ENCODE data around the gene PCBP3. TPM values are rescaled to one million over a fixed set of nuclear protein-coding genes. Genes with fewer than 3 reads are reported as not detected.

The PCBP3 gene
- total RNA-seq, 4 donors from 2014 or later, result 0.99 to 7.0 (median 2.5) TPM; not detected in 1

DNA sequence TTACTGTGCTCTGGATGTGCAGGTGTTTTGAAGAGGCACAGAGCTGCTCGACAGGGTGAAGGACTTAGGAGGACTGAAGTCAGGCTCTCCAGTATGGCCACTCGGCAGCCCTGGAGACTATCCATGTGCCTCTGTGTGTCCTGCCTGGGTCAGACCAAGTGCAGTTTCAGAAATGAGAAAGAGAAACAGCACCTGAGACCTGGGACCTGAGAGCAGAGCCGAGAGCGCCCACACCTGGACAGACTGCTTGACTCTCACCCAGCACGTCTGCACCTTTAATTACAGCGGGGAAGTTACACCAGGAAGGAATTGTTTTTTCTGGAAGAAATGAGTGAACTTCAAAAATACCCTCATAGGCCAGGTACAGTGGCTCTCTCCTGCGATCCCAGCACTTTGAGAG is 278.4 kb downstream of the PCBP3 start:
- WGBS, 2 donors, result 83 to 86% methylated on average over 7 of the region's 7 CpGs
- DNase-seq (ENCODE audit: low spot score in 2 of 2), result no peak
- intact Hi-C loops (cut with DNase I; ENCODE audit: low total_unique reads), result no loop called here
- no peak overlapping the region for H3K4me3 ChIP-seq (ENCODE audit: low read depth, poor library complexity, severe bottlenecking)
- TF ChIP-seq POLR2A (IDR thresholded peaks at IDR 0.05), result no peak
- TF ChIP-seq, protein P1, sequence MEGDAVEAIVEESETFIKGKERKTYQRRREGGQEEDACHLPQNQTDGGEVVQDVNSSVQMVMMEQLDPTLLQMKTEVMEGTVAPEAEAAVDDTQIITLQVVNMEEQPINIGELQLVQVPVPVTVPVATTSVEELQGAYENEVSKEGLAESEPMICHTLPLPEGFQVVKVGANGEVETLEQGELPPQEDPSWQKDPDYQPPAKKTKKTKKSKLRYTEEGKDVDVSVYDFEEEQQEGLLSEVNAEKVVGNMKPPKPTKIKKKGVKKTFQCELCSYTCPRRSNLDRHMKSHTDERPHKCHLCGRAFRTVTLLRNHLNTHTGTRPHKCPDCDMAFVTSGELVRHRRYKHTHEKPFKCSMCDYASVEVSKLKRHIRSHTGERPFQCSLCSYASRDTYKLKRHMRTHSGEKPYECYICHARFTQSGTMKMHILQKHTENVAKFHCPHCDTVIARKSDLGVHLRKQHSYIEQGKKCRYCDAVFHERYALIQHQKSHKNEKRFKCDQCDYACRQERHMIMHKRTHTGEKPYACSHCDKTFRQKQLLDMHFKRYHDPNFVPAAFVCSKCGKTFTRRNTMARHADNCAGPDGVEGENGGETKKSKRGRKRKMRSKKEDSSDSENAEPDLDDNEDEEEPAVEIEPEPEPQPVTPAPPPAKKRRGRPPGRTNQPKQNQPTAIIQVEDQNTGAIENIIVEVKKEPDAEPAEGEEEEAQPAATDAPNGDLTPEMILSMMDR (IDR thresholded peaks at IDR 0.05), result no peak

DNA sequence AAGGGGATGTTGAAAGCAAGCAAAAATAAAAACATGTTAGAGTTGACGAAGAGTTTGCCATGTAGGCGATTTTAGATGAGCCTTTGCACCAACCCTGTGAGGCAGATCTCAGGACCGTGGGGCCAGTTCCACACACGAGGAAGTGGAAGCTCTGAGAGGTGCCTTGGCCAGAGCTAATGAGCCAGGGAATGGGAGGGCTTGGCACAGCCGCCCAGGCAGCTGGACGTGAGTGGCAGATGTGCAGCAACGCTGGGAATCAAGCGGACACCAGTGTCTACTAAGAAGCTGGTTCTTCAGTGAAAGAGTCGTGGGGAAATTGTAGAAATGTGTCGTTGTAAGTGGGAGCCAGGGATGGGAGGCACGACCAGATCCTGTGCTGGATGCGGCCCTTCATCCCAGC is 279.1 kb downstream of the PCBP3 start:
- intact Hi-C loops (cut with DNase I; ENCODE audit: low total_unique reads), result no loop called here
- WGBS, 2 donors, result 59 to 63% methylated on average over 12 of the region's 12 CpGs
- DNase-seq (ENCODE audit: low spot score in 2 of 2), result no peak
- no peak overlapping the region for H3K4me3 ChIP-seq (ENCODE audit: low read depth, poor library complexity, severe bottlenecking)
- TF ChIP-seq POLR2A (IDR thresholded peaks at IDR 0.05), result no peak
- TF ChIP-seq, protein P1 (IDR thresholded peaks at IDR 0.05), result no peak

DNA sequence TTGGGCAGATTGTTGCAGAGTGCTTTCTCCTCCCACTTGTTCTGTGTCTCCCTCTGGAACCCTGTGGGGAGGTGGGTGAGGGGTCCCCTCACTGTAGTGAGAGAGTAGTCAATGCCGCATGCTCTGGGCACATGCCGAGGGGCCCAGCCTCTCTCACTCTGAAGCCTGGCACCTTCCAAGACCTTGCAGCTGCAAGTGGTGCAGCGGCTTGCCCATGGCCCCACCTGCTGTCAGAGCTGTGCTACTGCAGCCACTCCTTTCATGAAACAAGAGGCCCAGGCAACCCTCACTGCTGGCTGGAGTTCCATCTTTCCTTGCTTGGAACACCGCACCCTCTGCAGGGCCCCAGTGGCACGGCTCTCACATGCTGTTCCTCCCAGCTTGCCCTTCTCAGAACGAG is 279.6 kb downstream of the PCBP3 start:
- TF ChIP-seq, protein P1 (IDR thresholded peaks at IDR 0.05), result peak in 1 of 3 donors; percentile 57
- TF ChIP-seq POLR2A (IDR thresholded peaks at IDR 0.05), result no peak
- no peak overlapping the region for H3K4me3 ChIP-seq (ENCODE audit: low read depth, poor library complexity, severe bottlenecking)
- intact Hi-C loops (cut with DNase I; ENCODE audit: low total_unique reads), result no loop called here
- DNase-seq (ENCODE audit: low spot score in 2 of 2), result peak; percentile 35 to 91
- WGBS, 2 donors, result 0 to 10% methylated on average over 6 of the region's 6 CpGs

DNA sequence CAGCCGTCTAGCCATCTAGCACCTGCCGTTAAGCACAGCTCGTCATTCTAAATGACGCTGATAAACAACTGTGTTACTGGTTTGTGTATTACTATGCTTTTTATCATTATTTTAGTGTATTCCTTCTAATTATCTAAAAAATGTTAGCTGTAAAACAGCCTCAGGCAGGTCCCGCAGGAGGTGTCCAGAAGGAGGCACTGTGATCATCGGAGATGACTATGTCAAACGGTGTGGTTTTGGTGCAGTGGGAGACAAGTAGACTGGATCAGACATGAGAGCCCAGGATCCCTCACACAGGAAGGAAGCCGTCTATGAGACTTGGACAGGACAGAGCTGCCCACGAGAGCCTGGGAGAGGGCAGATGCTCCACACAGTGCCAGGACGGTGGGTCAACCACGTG is 282.8 kb downstream of the PCBP3 start:
- intact Hi-C loops (cut with DNase I; ENCODE audit: low total_unique reads), result no loop called here
- WGBS, 2 donors, result 59 to 62% methylated on average over 11 of the region's 11 CpGs
- no peak for DNase-seq (ENCODE audit: low spot score in 2 of 2)
- no peak for TF ChIP-seq POLR2A (IDR thresholded peaks at IDR 0.05)
- TF ChIP-seq, protein P1 (IDR thresholded peaks at IDR 0.05), result no peak
- H3K4me3 ChIP-seq (ENCODE audit: low read depth, poor library complexity, severe bottlenecking), result no peak overlapping the region

DNA sequence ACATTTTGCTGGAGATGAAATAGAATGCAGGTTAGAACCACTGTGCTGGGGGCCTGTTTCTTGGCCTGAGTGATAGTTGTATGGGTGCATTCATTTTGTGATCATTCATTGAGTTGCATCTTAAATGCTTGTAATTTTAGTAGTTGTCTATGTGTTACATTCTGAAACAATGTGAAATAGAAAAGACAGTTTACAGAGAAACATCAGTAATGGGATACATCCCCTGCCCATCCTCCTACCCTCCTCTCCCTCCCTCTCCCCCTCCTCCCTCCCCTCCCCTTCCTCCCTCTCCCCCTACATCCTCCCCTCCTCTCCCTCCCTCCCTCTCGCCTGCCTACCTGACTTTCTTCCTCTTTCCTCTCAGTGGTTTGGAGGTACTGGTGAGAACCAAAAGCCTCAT is 283.5 kb downstream of the PCBP3 start:
- no peak overlapping the region for H3K4me3 ChIP-seq (ENCODE audit: low read depth, poor library complexity, severe bottlenecking)
- intact Hi-C loops (cut with DNase I; ENCODE audit: low total_unique reads), result no loop called here
- no peak for TF ChIP-seq POLR2A (IDR thresholded peaks at IDR 0.05)
- TF ChIP-seq, protein P1 (IDR thresholded peaks at IDR 0.05), result no peak
- 33 to 43% methylated on average over 1 of the region's 1 CpG for WGBS, 2 donors
- no peak for DNase-seq (ENCODE audit: low spot score in 2 of 2)

Data from lower leg skin (tissue), 4 donors.